SJCRH30 (cell line): ENCODE results near the gene GNAQ. TPM values are rescaled to one million over a fixed set of nuclear protein-coding genes. Genes with fewer than 3 reads are reported as not detected.

Experiments
- DNase-seq, 2 experiments: peaks; one replicate each; pipeline ENCODE4 v3.0.0-alpha.2; 2015 to 2020
- H3K27ac ChIP-seq: fragments of 250-450 bp; sonication (Bioruptor Pico); 2 replicates; pipeline ENCODE4 v1.5.1; 2020; ENCODE audit warnings: mild to moderate bottlenecking, moderate library complexity
- H3K27me3 ChIP-seq: fragments of 250-450 bp; sonication (Bioruptor Pico); 2 replicates; pipeline ENCODE4 v1.5.1; 2020; ENCODE audit warnings: mild to moderate bottlenecking, moderate library complexity
- H3K36me3 ChIP-seq: fragments of 250-450 bp; sonication (Bioruptor Pico); 2 replicates; pipeline ENCODE4 v1.5.1; 2020; ENCODE audit warnings: mild to moderate bottlenecking, moderate library complexity
- H3K4me1 ChIP-seq: fragments of 250-450 bp; sonication (Bioruptor Pico); 2 replicates; pipeline ENCODE4 v1.5.1; 2020; ENCODE audit warnings: mild to moderate bottlenecking, moderate library complexity
- H3K4me3 ChIP-seq: fragments of 250-450 bp; sonication (Bioruptor Pico); 2 replicates; pipeline ENCODE4 v1.5.1; 2020; ENCODE audit warnings: mild to moderate bottlenecking, moderate library complexity
- H3K9me3 ChIP-seq: fragments of 250-450 bp; sonication (Bioruptor Pico); replicated peaks from 2 replicates; pipeline ENCODE4 v1.5.1; 2020; ENCODE audit warnings: mild to moderate bottlenecking, moderate library complexity
- total RNA-seq: library from RNA; depleted of rRNA; stranded (reverse); fragments of >200 nt; shearing (Covaris generic); gene quantifications from 2 replicates; pipeline ENCODE4 v1.2.3, GENCODE V29; 2014

The GNAQ gene
- total RNA-seq, 1 experiment from 2014 or later = 28.8 TPM

- Histone ChIP-seq H3K4me3 (no peak overlapping the region), H3K36me3 (no peaks in the 10 kb centered on the region), H3K9me3 (no peaks in the 10 kb centered on the region), H3K4me1 (no peaks in the 10 kb centered on the region), H3K27me3 (no peaks in the 10 kb centered on the region), H3K27ac (no peak overlapping the region)
- peak in 1 of 2 experiments; percentile 12 for DNase-seq
Measured at GRCh38 chr9:77943057-77943456, 88.6 kb downstream of the GNAQ start.

- Histone ChIP-seq H3K4me1 (no peaks in the 10 kb centered on the region), H3K4me3 (no peak overlapping the region), H3K9me3 (no peaks in the 10 kb centered on the region; the same call in 1 of the 2 replicates), H3K27me3 (no peaks in the 10 kb centered on the region), H3K27ac (no peak overlapping the region), H3K36me3 (no peaks in the 10 kb centered on the region)
- DNase-seq = no peak
Measured at GRCh38 chr9:77939149-77939668, 92.4 kb downstream of the GNAQ start.

GRCh38 chr9:77938163-77938562 lies 93.4 kb downstream of the GNAQ start:
- Histone ChIP-seq H3K4me1 (no peaks in the 10 kb centered on the region), H3K36me3 (no peaks in the 10 kb centered on the region), H3K27me3 (no peaks in the 10 kb centered on the region), H3K9me3 (no peaks in the 10 kb centered on the region; the same call in 1 of the 2 replicates), H3K27ac (no peak overlapping the region), H3K4me3 (no peak overlapping the region)
- no peak for DNase-seq

GRCh38 chr9:77935974-77936373 lies 95.6 kb downstream of the GNAQ start:
- no peaks in the 10 kb centered on the region; the same call in 1 of the 2 replicates for H3K9me3 ChIP-seq
- H3K27ac ChIP-seq = no peak overlapping the region
- DNase-seq = no peak
- H3K27me3 ChIP-seq = no peaks in the 10 kb centered on the region
- no peak overlapping the region for H3K4me3 ChIP-seq
- H3K36me3 ChIP-seq = no peaks in the 10 kb centered on the region
- H3K4me1 ChIP-seq = no peaks in the 10 kb centered on the region

DNA sequence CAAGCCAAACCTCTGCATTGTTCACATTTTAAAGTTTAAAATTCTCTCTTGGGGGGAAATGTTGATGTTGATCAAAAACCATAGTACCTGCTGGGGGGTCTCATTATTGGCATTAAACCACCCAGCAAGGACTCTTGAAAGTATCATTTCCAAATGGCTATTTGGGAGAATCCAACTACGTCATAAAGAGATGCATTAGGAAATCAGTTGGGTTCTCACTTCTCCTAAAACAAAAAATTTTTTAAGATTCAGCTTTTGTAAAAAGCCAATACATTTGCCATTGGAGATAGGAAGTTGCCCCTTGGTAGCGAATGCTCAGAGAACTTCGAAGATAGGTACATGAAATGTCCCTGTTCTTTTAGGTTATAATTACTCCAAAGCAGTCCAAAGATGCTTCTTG lies 96.4 kb downstream of the GNAQ start:
- DNase-seq = no peak
- Histone ChIP-seq H3K4me3 (no peak overlapping the region), H3K36me3 (no peaks in the 10 kb centered on the region), H3K4me1 (0 out of 2 replicates have a peak, but pooled peaks cover 2% of the 10 kb centered on the region), H3K27ac (no peak overlapping the region), H3K27me3 (no peaks in the 10 kb centered on the region), H3K9me3 (no peaks in the 10 kb centered on the region; the same call in 1 of the 2 replicates)

DNA sequence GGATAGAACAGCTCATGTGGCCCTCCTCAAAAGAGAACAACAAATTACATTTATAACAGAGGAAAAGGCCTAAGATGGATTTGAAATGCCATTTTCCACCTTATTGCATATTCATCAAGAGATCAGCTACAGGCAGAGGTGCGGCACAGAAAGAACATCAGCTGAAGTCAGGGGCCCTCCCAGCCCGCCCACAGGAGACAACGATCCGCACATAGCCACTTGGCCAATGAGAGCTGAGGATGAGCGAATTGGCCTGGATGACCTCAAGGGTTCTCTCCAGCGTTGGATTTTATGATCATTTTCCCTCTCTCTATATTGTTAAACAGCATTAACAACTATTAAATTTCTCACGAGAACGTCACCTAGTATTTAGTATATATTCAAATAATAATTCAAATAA lies 97.6 kb downstream of the GNAQ start:
- Histone ChIP-seq H3K4me1 (0 out of 2 replicates have a peak, but pooled peaks cover 2% of the 10 kb centered on the region), H3K27ac (no peak overlapping the region), H3K9me3 (no peaks in the 10 kb centered on the region; the same call in 1 of the 2 replicates), H3K36me3 (no peaks in the 10 kb centered on the region; the same call in 1 of the 2 replicates), H3K27me3 (no peaks in the 10 kb centered on the region), H3K4me3 (no peak overlapping the region)
- DNase-seq = no peak

DNA sequence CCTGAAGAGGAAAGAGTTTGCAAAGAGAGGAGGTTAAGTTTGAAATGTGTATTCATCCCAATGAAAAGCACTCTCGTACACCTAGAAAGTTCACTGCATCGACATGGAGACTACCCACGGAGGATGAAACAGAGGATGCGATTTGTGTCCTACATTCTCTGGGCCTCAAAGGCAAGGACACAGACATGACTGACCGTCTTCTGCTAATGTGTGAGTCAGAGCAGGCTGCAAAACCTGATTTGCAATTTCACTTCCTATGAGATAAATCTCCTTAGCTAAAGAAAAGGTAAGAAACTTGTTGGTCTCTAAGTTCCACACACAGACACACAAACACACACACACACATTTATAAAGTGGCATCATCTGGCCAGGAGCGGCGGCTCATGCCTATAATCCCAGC lies 98.6 kb downstream of the GNAQ start:
- H3K27ac ChIP-seq = no peak overlapping the region
- no peaks in the 10 kb centered on the region; the same call in 1 of the 2 replicates for H3K9me3 ChIP-seq
- 0 out of 2 replicates have a peak, but pooled peaks cover 2% of the 10 kb centered on the region for H3K4me1 ChIP-seq
- H3K4me3 ChIP-seq = no peak overlapping the region
- H3K36me3 ChIP-seq = no peaks in the 10 kb centered on the region; the same call in 1 of the 2 replicates
- no peak for DNase-seq
- H3K27me3 ChIP-seq = no peaks in the 10 kb centered on the region

- Histone ChIP-seq H3K27me3 (no peaks in the 10 kb centered on the region), H3K4me1 (peaks cover 19% of the 10 kb centered on the region), H3K9me3 (no peaks in the 10 kb centered on the region), H3K36me3 (no peaks in the 10 kb centered on the region; the same call in 1 of the 2 replicates), H3K4me3 (no peak overlapping the region), H3K27ac (no peak overlapping the region)
- DNase-seq = no peak
Measured at GRCh38 chr9:77929942-77930341, 101.7 kb downstream of the GNAQ start.

- H3K4me3 ChIP-seq = no peak overlapping the region
- no peaks in the 10 kb centered on the region for H3K9me3 ChIP-seq
- no peaks in the 10 kb centered on the region for H3K27me3 ChIP-seq
- peak; percentile 5 to 11 for DNase-seq
- no peak overlapping the region for H3K27ac ChIP-seq
- no peaks in the 10 kb centered on the region; the same call in 1 of the 2 replicates for H3K36me3 ChIP-seq
- peaks cover 19% of the 10 kb centered on the region for H3K4me1 ChIP-seq
Measured at GRCh38 chr9:77927265-77927664, 104.3 kb downstream of the GNAQ start.

GRCh38 chr9:77926371-77926878 lies 105.2 kb downstream of the GNAQ start:
- DNase-seq = peak in 1 of 2 experiments; percentile 34
- H3K36me3 ChIP-seq = no peaks in the 10 kb centered on the region; the same call in 1 of the 2 replicates

GRCh38 chr9:77922591-77922990 lies 109.0 kb downstream of the GNAQ start:
- H3K9me3 ChIP-seq = no peaks in the 10 kb centered on the region
- H3K27ac ChIP-seq = no peak overlapping the region
- no peak for DNase-seq
- H3K27me3 ChIP-seq = no peaks in the 10 kb centered on the region
- peaks cover 5% of the 10 kb centered on the region for H3K36me3 ChIP-seq
- no peak overlapping the region for H3K4me3 ChIP-seq
- peaks cover 17% of the 10 kb centered on the region for H3K4me1 ChIP-seq

More at GRCh38 chr9:77926371-77926878, 105.2 kb downstream of the GNAQ start:
- Histone ChIP-seq H3K4me3 (no peak overlapping the region), H3K27me3 (no peaks in the 10 kb centered on the region), H3K9me3 (no peaks in the 10 kb centered on the region), H3K27ac (peak overlapping the region; percentile 54), H3K4me1 (peaks cover 19% of the 10 kb centered on the region)

- no peaks in the 10 kb centered on the region for H3K27me3 ChIP-seq
- H3K36me3 ChIP-seq = peaks cover 8% of the 10 kb centered on the region
- no peak overlapping the region for H3K27ac ChIP-seq
- H3K9me3 ChIP-seq = no peaks in the 10 kb centered on the region
- no peak for DNase-seq
- H3K4me3 ChIP-seq = no peak overlapping the region
- H3K4me1 ChIP-seq = peaks cover 11% of the 10 kb centered on the region
Measured at GRCh38 chr9:77917800-77918199, 113.8 kb downstream of the GNAQ start.

DNA sequence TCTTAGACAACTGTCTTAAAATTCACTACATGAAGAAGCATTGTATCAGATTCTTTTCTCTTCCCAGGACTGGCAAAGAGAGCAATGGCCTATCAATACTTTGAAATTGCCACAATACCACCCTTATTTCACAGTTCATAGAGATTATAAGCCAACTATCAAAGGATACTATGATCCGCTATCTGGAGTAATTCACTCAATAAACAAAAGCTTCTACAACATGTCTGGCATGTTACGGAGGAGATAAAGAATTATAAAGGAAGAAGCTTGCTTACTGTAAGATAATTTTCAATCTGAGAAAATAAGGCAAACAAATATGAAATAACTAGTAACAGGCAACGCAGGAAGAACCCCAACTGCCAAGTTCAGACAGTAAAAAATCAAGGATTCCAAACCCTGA lies 114.8 kb downstream of the GNAQ start:
- Histone ChIP-seq H3K36me3 (peaks cover 8% of the 10 kb centered on the region), H3K9me3 (no peaks in the 10 kb centered on the region), H3K27me3 (no peaks in the 10 kb centered on the region), H3K4me1 (peaks cover 11% of the 10 kb centered on the region), H3K4me3 (no peak overlapping the region), H3K27ac (no peak overlapping the region)
- no peak for DNase-seq

- no peaks in the 10 kb centered on the region for H3K9me3 ChIP-seq
- H3K27ac ChIP-seq = no peak overlapping the region
- H3K36me3 ChIP-seq = peaks cover 8% of the 10 kb centered on the region
- no peaks in the 10 kb centered on the region for H3K27me3 ChIP-seq
- H3K4me1 ChIP-seq = peaks cover 11% of the 10 kb centered on the region
- no peak for DNase-seq
- H3K4me3 ChIP-seq = no peak overlapping the region
Measured at GRCh38 chr9:77916410-77916819, 115.2 kb downstream of the GNAQ start.

- no peak for DNase-seq
- Histone ChIP-seq H3K4me1 (peaks cover 11% of the 10 kb centered on the region), H3K27ac (no peak overlapping the region), H3K36me3 (peaks cover 8% of the 10 kb centered on the region), H3K27me3 (no peaks in the 10 kb centered on the region), H3K4me3 (no peak overlapping the region), H3K9me3 (no peaks in the 10 kb centered on the region)
Measured at GRCh38 chr9:77915744-77916143, 115.9 kb downstream of the GNAQ start.
